OCI-M1 (cell line): ENCODE results near the gene AFF2.

Source experiments
- DNase-seq: peaks from one replicate; lab custom pipeline; 2025; lab: John Stamatoyannopoulos, UW

The AFF2 gene

GRCh38 chrX:148536961-148537360, 36.5 kb downstream of the AFF2 start:
- DNase-seq = no peak

- no peak for DNase-seq
These were observed 37.3 kb downstream of the AFF2 start for GRCh38 chrX:148537556-148538182.

- no peak for DNase-seq
These were observed 38.2 kb downstream of the AFF2 start for GRCh38 chrX:148538582-148538981.

GRCh38 chrX:148540114-148540513, 39.7 kb downstream of the AFF2 start:
- DNase-seq = peak; percentile 73

GRCh38 chrX:148540671-148541583, 40.5 kb downstream of the AFF2 start:
- no peak for DNase-seq

GRCh38 chrX:148541584-148541940, 41.1 kb downstream of the AFF2 start:
- no peak for DNase-seq

- no peak for DNase-seq
These were observed 42.3 kb downstream of the AFF2 start for GRCh38 chrX:148542481-148543255.

GRCh38 chrX:148552775-148553174, 52.4 kb downstream of the AFF2 start:
- DNase-seq = peak; percentile 16

GRCh38 chrX:148555101-148555500, 54.7 kb downstream of the AFF2 start:
- no peak for DNase-seq

GRCh38 chrX:148555571-148556243, 55.3 kb downstream of the AFF2 start:
- no peak for DNase-seq

GRCh38 chrX:148556498-148556897, 56.1 kb downstream of the AFF2 start:
- DNase-seq = no peak

GRCh38 chrX:148562846-148563245, 62.4 kb downstream of the AFF2 start:
- DNase-seq = no peak

GRCh38 chrX:148567229-148567628, 66.8 kb downstream of the AFF2 start:
- no peak for DNase-seq

- no peak for DNase-seq
These were observed 67.4 kb downstream of the AFF2 start for GRCh38 chrX:148567779-148568178.

GRCh38 chrX:148568763-148569162, 68.3 kb downstream of the AFF2 start:
- DNase-seq = no peak

- DNase-seq = no peak
These were observed 71.9 kb downstream of the AFF2 start for GRCh38 chrX:148572337-148572736.

- peak; percentile 8 for DNase-seq
These were observed 72.7 kb downstream of the AFF2 start for GRCh38 chrX:148573119-148573518.

GRCh38 chrX:148574237-148574973, 74.0 kb downstream of the AFF2 start:
- no peak for DNase-seq

GRCh38 chrX:148576396-148576795, 76.0 kb downstream of the AFF2 start:
- no peak for DNase-seq

GRCh38 chrX:148577741-148578140, 77.3 kb downstream of the AFF2 start:
- no peak for DNase-seq

- DNase-seq = no peak
These were observed 79.6 kb downstream of the AFF2 start for GRCh38 chrX:148580016-148580415.
